Loucy (cell line): ENCODE data around the gene ACAN.

Experiments used
- H2AFZ ChIP-seq: fragments of 200-600 bp; sonication (generic); 2 replicates; pipeline ENCODE4 v1.6.0; 2016; ENCODE audit warnings: antibody characterized with exemption, mild to moderate bottlenecking, low read length, moderate library complexity
- H3F3A ChIP-seq: fragments of 200-600 bp; 2 replicates; pipeline ENCODE4 v1.6.0; 2016; ENCODE audit warnings: antibody characterized with exemption, low read depth, mild to moderate bottlenecking
- H3K27me3 ChIP-seq: fragments of 200-600 bp; sonication (generic); 2 replicates; pipeline ENCODE4 v1.6.1; 2014; ENCODE audit warnings: low read length, mild to moderate bottlenecking; ENCODE audit not compliant: insufficient read depth, poor library complexity, severe bottlenecking
- H3K36me3 ChIP-seq: fragments of 200-600 bp; sonication (generic); 2 replicates; pipeline ENCODE4 v1.6.1; 2016; ENCODE audit warnings: low read length; ENCODE audit not compliant: insufficient read depth
- H3K4me1 ChIP-seq: fragments of 200-600 bp; sonication (generic); 2 replicates; pipeline ENCODE4 v1.5.1; 2014; ENCODE audit warnings: low read length, mild to moderate bottlenecking; ENCODE audit not compliant: insufficient read depth, poor library complexity, severe bottlenecking
- H3K4me2 ChIP-seq: fragments of 200-600 bp; sonication (generic); 2 replicates; pipeline ENCODE4 v1.6.0; 2014; ENCODE audit warnings: antibody characterized with exemption, low read length, low read depth, mild to moderate bottlenecking; ENCODE audit not compliant: poor library complexity, severe bottlenecking
- H3K4me3 ChIP-seq: fragments of 200-600 bp; sonication (generic); 2 replicates; pipeline ENCODE4 v1.5.1; 2014; ENCODE audit warnings: low read length, mild to moderate bottlenecking, mixed read lengths; ENCODE audit not compliant: poor library complexity, severe bottlenecking
- H3K79me2 ChIP-seq: fragments of 200-600 bp; sonication (generic); 2 replicates; pipeline ENCODE4 v1.6.1; 2014; ENCODE audit warnings: low read length; ENCODE audit not compliant: insufficient read depth
- H3K9ac ChIP-seq: fragments of 200-600 bp; sonication (generic); 2 replicates; pipeline ENCODE4 v1.6.0; 2014; ENCODE audit warnings: mild to moderate bottlenecking, low read depth, low read length, moderate library complexity; ENCODE audit not compliant: poor library complexity, severe bottlenecking
- H3K9me2 ChIP-seq: fragments of 200-600 bp; sonication (generic); replicated peaks from 2 replicates; pipeline ENCODE4 v1.6.1; 2016; ENCODE audit warnings: low read depth, low read length, mixed read lengths
- H3K9me3 ChIP-seq: fragments of 200-600 bp; sonication (generic); 2 replicates; pipeline ENCODE4 v1.6.1; 2014; ENCODE audit warnings: mild to moderate bottlenecking, antibody characterized with exemption, low read length, low read depth; ENCODE audit not compliant: insufficient read depth
- H4K20me1 ChIP-seq: fragments of 200-600 bp; sonication (generic); 2 replicates; pipeline ENCODE4 v1.6.0; 2014; ENCODE audit warnings: antibody characterized with exemption, low read length, mild to moderate bottlenecking; ENCODE audit not compliant: insufficient read depth, poor library complexity, severe bottlenecking
- EZH2phosphoT487 ChIP-seq: fragments of 200-600 bp; IDR thresholded peaks from 2 replicates; pipeline ENCODE4 v1.6.1; 2018; ENCODE audit warnings: antibody characterized with exemption, mild to moderate bottlenecking, moderate library complexity, borderline replicate concordance
- TF ChIP-seq, protein P1 (sequence below): fragments of 200-600 bp; sonication (generic); conservative IDR thresholded peaks from 2 replicates; pipeline ENCODE4 v1.5.1; 2014; ENCODE audit warnings: mild to moderate bottlenecking, antibody characterized with exemption, low read length

The ACAN gene

DNA sequence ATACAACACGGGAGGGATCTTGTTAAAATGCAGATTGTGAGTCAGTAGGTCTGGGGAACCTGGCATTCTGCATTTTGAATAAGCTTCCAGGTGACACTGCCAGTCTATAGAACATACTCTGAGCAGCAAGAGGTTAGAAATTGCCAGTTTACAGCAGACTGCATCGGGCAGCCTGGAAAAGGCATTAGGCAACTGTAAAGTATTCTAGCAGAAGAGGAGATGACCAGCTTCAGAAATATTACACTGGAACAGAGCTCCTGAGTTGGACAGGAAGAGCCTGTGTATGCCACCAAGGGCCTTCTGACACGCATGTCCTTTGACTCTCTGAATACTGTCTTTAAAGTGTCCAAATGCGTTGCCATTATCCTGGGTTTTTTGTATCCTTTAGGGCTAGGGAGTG is 2.5 kb upstream of the ACAN start:
- no peak overlapping the region for H3K9ac ChIP-seq
- TF ChIP-seq, protein P1, sequence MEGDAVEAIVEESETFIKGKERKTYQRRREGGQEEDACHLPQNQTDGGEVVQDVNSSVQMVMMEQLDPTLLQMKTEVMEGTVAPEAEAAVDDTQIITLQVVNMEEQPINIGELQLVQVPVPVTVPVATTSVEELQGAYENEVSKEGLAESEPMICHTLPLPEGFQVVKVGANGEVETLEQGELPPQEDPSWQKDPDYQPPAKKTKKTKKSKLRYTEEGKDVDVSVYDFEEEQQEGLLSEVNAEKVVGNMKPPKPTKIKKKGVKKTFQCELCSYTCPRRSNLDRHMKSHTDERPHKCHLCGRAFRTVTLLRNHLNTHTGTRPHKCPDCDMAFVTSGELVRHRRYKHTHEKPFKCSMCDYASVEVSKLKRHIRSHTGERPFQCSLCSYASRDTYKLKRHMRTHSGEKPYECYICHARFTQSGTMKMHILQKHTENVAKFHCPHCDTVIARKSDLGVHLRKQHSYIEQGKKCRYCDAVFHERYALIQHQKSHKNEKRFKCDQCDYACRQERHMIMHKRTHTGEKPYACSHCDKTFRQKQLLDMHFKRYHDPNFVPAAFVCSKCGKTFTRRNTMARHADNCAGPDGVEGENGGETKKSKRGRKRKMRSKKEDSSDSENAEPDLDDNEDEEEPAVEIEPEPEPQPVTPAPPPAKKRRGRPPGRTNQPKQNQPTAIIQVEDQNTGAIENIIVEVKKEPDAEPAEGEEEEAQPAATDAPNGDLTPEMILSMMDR = no peak
- no peak for TF ChIP-seq EZH2phosphoT487
- H2AFZ ChIP-seq = no peak overlapping the region
- no peaks in the 10 kb centered on the region for H3K36me3 ChIP-seq
- H4K20me1 ChIP-seq = no peaks in the 10 kb centered on the region
- H3F3A ChIP-seq = no peaks in the 10 kb centered on the region
- no peaks in the 10 kb centered on the region for H3K4me1 ChIP-seq
- H3K4me3 ChIP-seq = no peak overlapping the region
- no peaks in the 10 kb centered on the region for H3K9me3 ChIP-seq
- no peaks in the 10 kb centered on the region for H3K79me2 ChIP-seq
- H3K27me3 ChIP-seq = no peaks in the 10 kb centered on the region
- no peak overlapping the region for H3K4me2 ChIP-seq
- H3K9me2 ChIP-seq = no peaks in the 10 kb centered on the region

DNA sequence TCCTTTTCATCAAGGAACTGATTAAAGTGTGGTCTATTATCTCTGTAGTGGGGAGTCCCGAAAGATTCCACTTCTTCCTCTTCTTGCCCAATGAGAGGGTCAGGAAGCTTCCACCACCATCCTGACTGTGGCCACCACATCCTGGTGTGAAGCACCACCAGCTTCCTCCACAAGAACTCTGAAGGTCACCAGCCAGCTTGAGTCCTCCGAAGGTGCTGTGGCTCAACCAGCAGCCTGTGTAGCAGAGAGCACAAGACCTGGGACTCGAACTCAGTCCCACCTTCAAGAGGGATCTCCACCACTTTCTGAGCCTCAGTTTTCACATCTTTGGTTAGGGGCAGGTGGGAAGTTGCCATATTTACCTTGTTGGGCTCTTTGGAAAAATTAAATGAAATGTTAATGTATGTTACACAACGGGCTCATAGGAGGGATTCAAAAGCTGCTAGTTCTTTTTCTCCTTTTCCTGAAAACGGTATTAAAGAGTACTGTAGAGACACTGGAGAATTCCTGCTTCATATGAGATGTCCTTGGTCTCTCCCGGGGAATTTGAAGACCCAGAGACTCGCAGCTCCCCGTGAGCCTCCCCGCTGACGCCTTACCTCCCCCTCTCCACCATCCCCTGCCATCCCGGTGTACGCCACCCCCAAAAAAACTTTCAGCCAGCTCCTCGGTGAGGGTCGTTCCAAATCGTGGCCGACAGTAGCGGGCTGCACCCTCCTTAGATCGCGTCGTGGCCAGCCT is 816 bp upstream of the ACAN start:
- H3K4me2 ChIP-seq = no peak overlapping the region
- TF ChIP-seq, protein P1 = no peak
- no peak for TF ChIP-seq EZH2phosphoT487
- H2AFZ ChIP-seq = no peak overlapping the region
- H4K20me1 ChIP-seq = no peaks in the 10 kb centered on the region
- H3K9me3 ChIP-seq = no peaks in the 10 kb centered on the region
- no peaks in the 10 kb centered on the region for H3F3A ChIP-seq
- no peaks in the 10 kb centered on the region for H3K4me1 ChIP-seq
- no peaks in the 10 kb centered on the region for H3K79me2 ChIP-seq
- no peaks in the 10 kb centered on the region for H3K27me3 ChIP-seq
- no peak overlapping the region for H3K9ac ChIP-seq
- H3K4me3 ChIP-seq = no peak overlapping the region
- H3K36me3 ChIP-seq = no peaks in the 10 kb centered on the region
- no peaks in the 10 kb centered on the region for H3K9me2 ChIP-seq

DNA sequence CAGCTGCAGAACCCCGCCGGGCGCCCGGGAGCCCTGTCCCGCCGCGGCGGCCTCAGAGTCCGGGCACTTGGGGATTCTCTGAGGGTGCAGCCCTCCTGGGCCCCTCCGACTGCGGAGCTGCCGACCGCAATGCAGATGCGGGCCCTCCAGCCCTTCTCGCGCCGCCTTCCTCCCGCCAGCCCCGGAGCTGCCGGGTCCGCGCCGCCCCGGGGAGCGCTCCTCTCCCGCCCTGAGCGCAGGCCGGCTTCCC is 320 bp upstream of the ACAN start:
- Histone ChIP-seq H3K4me3 (no peak overlapping the region), H3F3A (no peaks in the 10 kb centered on the region), H3K9ac (no peak overlapping the region), H3K27me3 (no peaks in the 10 kb centered on the region), H2AFZ (no peak overlapping the region), H3K79me2 (no peaks in the 10 kb centered on the region), H3K9me3 (no peaks in the 10 kb centered on the region), H3K9me2 (no peaks in the 10 kb centered on the region), H4K20me1 (no peaks in the 10 kb centered on the region), H3K4me2 (no peak overlapping the region), H3K4me1 (no peaks in the 10 kb centered on the region), H3K36me3 (no peaks in the 10 kb centered on the region)
- TF ChIP-seq, protein P1 = no peak
- no peak for TF ChIP-seq EZH2phosphoT487
